KMS-11 (cell line): ENCODE results near the gene BICDL1.

Experiments used
- H2AFZ ChIP-seq: fragments of 200-600 bp; sonication (generic); 2 replicates; pipeline ENCODE4 v1.6.1; 2016; ENCODE audit warnings: antibody characterized with exemption, mixed run types, low read depth
- H3K27ac ChIP-seq: fragments of 200-600 bp; sonication (generic); 2 replicates; pipeline ENCODE4 v1.6.1; 2016; ENCODE audit warnings: mild to moderate bottlenecking, mixed run types
- H3K27me3 ChIP-seq: fragments of 200-600 bp; sonication (generic); 2 replicates; pipeline ENCODE4 v1.6.1; 2017; ENCODE audit warnings: mild to moderate bottlenecking, low read depth, mixed run types, moderate library complexity; ENCODE audit not compliant: insufficient read depth
- H3K36me3 ChIP-seq: fragments of 200-600 bp; sonication (generic); 2 replicates; pipeline ENCODE4 v1.6.1; 2017; ENCODE audit warnings: mild to moderate bottlenecking, mixed run types; ENCODE audit not compliant: insufficient read depth
- H3K4me1 ChIP-seq: fragments of 200-600 bp; sonication (generic); 2 replicates; pipeline ENCODE4 v1.6.1; 2016; ENCODE audit warnings: mild to moderate bottlenecking, low read depth, mixed run types; ENCODE audit not compliant: poor library complexity, severe bottlenecking
- H3K4me2 ChIP-seq: fragments of 200-600 bp; sonication (generic); 2 replicates; pipeline ENCODE4 v1.7.0; 2016; ENCODE audit warnings: mild to moderate bottlenecking, mixed run types
- H3K4me3 ChIP-seq: fragments of 200-600 bp; sonication (generic); IDR thresholded peaks from 2 replicates; pipeline ENCODE4 v1.6.1; 2017; ENCODE audit warnings: low read depth, low read length, mixed read lengths; ENCODE audit not compliant: insufficient read depth
- H3K79me2 ChIP-seq: fragments of 200-600 bp; sonication (generic); 2 replicates; pipeline ENCODE4 v1.6.1; 2016; ENCODE audit warnings: low read depth, mixed run types; ENCODE audit not compliant: insufficient read depth
- H3K9ac ChIP-seq: fragments of 200-600 bp; sonication (generic); 2 replicates; pipeline ENCODE4 v1.6.1; 2016; ENCODE audit warnings: mild to moderate bottlenecking, mixed run types
- H4K20me1 ChIP-seq: fragments of 200-600 bp; sonication (generic); 2 replicates; pipeline ENCODE4 v1.6.1; 2016; ENCODE audit warnings: mild to moderate bottlenecking, mixed run types; ENCODE audit not compliant: insufficient read depth
- TF ChIP-seq, protein P1 (sequence below): fragments of 200-600 bp; sonication (generic); conservative IDR thresholded peaks from 2 replicates; pipeline ENCODE4 v1.6.1; 2017; ENCODE audit warnings: low read depth, mild to moderate bottlenecking, antibody characterized with exemption, low read length, moderate library complexity, mixed read lengths

The BICDL1 gene

DNA sequence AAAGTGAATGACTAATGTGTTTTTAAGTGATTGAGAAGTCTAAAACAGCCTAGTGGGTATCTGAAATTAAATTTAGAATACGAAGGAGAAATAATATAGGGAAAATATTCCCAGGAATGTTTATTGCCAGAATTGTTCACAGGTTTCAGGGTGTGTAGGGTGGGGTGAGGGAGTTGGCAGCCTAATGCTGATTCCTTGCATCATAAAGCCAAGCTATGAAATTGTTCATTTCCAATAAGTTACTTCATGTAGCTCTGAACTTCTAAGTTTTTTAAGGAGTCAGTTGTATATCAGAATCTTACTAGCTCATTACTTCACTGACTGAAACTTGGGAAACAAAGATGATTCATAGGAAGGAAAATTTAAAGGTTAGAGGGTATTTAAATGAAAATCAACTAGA lies 71.2 kb downstream of the BICDL1 start:
- Histone ChIP-seq H3K9ac (no peak overlapping the region), H3K27me3 (no peaks in the 10 kb centered on the region), H3K4me2 (no peak overlapping the region), H3K4me1 (no peaks in the 10 kb centered on the region), H3K36me3 (no peaks in the 10 kb centered on the region), H3K27ac (no peak overlapping the region), H2AFZ (no peak overlapping the region), H3K4me3 (no peak overlapping the region), H3K79me2 (no peaks in the 10 kb centered on the region), H4K20me1 (no peaks in the 10 kb centered on the region)
- TF ChIP-seq, protein P1, sequence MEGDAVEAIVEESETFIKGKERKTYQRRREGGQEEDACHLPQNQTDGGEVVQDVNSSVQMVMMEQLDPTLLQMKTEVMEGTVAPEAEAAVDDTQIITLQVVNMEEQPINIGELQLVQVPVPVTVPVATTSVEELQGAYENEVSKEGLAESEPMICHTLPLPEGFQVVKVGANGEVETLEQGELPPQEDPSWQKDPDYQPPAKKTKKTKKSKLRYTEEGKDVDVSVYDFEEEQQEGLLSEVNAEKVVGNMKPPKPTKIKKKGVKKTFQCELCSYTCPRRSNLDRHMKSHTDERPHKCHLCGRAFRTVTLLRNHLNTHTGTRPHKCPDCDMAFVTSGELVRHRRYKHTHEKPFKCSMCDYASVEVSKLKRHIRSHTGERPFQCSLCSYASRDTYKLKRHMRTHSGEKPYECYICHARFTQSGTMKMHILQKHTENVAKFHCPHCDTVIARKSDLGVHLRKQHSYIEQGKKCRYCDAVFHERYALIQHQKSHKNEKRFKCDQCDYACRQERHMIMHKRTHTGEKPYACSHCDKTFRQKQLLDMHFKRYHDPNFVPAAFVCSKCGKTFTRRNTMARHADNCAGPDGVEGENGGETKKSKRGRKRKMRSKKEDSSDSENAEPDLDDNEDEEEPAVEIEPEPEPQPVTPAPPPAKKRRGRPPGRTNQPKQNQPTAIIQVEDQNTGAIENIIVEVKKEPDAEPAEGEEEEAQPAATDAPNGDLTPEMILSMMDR, result no peak

DNA sequence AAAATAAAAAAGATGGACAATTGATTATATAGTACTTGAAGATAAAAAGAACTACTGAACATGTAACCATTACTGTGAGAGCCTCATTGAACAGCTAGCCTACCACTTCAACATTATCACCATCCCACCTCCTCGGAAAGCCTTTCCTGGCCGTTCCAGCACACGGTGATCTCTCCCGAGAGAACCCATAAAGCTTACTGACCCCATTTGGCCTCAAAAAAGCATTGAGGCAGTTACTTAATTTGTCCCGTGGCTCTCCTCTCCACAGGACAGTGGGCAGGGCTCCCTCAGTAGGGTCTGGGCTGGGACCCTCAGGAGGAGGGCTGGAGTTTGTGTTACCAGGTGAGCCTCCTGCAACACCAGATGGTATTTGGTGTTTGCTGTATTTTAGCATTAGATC lies 71.7 kb downstream of the BICDL1 start:
- no peak overlapping the region for H3K27ac ChIP-seq
- no peak overlapping the region for H2AFZ ChIP-seq
- no peak overlapping the region for H3K4me2 ChIP-seq
- H3K4me1 ChIP-seq, result no peaks in the 10 kb centered on the region
- H3K9ac ChIP-seq, result no peak overlapping the region
- TF ChIP-seq, protein P1, result no peak
- no peaks in the 10 kb centered on the region for H3K79me2 ChIP-seq
- no peaks in the 10 kb centered on the region for H3K36me3 ChIP-seq
- H4K20me1 ChIP-seq, result no peaks in the 10 kb centered on the region
- no peak overlapping the region for H3K4me3 ChIP-seq
- H3K27me3 ChIP-seq, result no peaks in the 10 kb centered on the region

DNA sequence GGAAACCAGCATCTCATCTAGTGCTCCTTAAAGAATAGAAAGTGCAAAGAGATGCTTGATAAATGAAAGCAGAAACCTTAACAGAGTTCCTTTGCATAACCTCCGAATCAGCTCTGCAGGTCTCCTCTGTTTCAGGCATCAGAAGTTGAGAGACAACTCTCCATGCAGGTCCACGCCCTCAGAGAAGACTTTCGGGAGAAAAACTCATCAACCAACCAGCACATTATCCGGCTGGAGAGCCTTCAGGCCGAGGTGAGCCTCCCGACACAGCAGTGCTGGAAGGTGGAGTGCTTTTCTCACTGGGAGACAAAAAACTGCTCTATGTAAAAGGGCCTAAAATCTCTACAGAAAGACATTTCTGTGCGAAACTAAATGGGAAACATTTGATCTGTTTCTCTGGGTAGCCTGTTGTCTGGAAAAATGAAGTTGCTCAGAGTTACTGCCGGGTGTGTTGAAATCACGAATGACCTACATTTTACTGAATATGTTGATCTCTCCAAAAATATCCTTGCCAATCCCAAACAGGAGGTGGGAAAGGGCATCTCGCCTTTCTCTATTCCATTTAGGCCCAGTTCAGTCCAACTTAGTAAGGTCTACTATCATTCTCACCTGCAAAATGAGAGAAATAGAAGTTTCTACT lies 72.7 kb downstream of the BICDL1 start:
- TF ChIP-seq, protein P1, result no peak
- no peaks in the 10 kb centered on the region for H3K79me2 ChIP-seq
- H3K4me1 ChIP-seq, result no peaks in the 10 kb centered on the region
- no peak overlapping the region for H3K27ac ChIP-seq
- no peaks in the 10 kb centered on the region for H4K20me1 ChIP-seq
- H2AFZ ChIP-seq, result no peak overlapping the region
- H3K4me3 ChIP-seq, result no peak overlapping the region
- no peak overlapping the region for H3K4me2 ChIP-seq
- H3K9ac ChIP-seq, result no peak overlapping the region
- no peaks in the 10 kb centered on the region for H3K36me3 ChIP-seq
- H3K27me3 ChIP-seq, result no peaks in the 10 kb centered on the region

DNA sequence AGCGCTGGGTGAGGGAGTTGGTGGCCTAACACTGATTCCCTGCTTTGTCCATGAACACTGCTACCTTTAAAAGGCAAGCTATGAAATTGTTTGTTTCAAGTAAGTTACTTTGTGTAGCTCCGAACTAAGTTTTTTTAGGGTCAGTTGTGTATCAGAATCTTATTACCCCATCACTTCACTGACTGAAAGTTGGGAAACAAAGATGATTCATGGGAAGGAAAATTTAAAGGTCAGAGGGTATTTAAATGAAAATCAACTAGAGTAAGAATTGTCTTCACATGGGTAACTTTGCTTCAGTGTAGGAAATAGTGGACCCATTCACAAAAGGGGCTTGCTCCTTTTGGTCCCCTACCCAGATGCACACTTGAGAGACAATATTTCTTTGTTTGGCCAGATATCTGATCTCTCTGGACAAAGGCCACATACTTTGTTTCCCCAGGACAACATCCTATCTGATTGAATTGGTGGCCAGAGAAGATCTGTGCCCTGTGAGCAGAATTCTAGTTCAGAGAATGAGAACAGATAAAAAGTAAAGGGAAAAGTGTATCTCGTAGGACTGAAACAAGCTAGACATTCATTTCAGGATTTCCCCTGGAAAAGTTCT lies 74.0 kb downstream of the BICDL1 start:
- no peaks in the 10 kb centered on the region for H3K4me1 ChIP-seq
- TF ChIP-seq, protein P1, result no peak
- no peaks in the 10 kb centered on the region for H4K20me1 ChIP-seq
- H2AFZ ChIP-seq, result no peak overlapping the region
- H3K79me2 ChIP-seq, result no peaks in the 10 kb centered on the region
- no peak overlapping the region for H3K9ac ChIP-seq
- H3K27ac ChIP-seq, result no peak overlapping the region
- no peak overlapping the region for H3K4me2 ChIP-seq
- no peaks in the 10 kb centered on the region for H3K36me3 ChIP-seq
- no peak overlapping the region for H3K4me3 ChIP-seq
- H3K27me3 ChIP-seq, result no peaks in the 10 kb centered on the region
